Stimulated activated memory B cell treated with anti-CD40 and anti-IgM and Interleukin-4, amounts not matched to agents 10 μg/mL and 1 μg/mL and 100 μg/mL, for 72 hours (primary cell): ENCODE measurements around the gene CGB1.
"Not testable (repeated sequence)": the region's sequence is repeated elsewhere in the genome, so short reads cannot be mapped to it uniquely, and the experiment has no call there.

ENCODE experiments used
- ATAC-seq: fragments of 150-1000 bp; cut with Tn5 transposase; 2 replicates; pipeline ENCODE4 v1.10.0; 2021
- H3K27ac Mint-ChIP-seq: one replicate; pipeline ENCODE4 v1.8.0; 2022; ENCODE audit warnings: mild to moderate bottlenecking, mixed read lengths
- H3K27me3 Mint-ChIP-seq: one replicate; pipeline ENCODE4 v1.8.0; 2022; ENCODE audit warnings: mixed read lengths
- H3K36me3 Mint-ChIP-seq: one replicate; pipeline ENCODE4 v1.8.0; 2022; ENCODE audit warnings: mixed read lengths
- H3K4me1 Mint-ChIP-seq: one replicate; pipeline ENCODE4 v1.8.0; 2022; ENCODE audit warnings: mixed read lengths
- H3K4me3 Mint-ChIP-seq: one replicate; pipeline ENCODE4 v1.8.0; 2022; ENCODE audit warnings: mild to moderate bottlenecking, moderate library complexity, mixed read lengths
- H3K9me3 Mint-ChIP-seq: one replicate; pipeline ENCODE4 v1.8.0; 2022; ENCODE audit warnings: mixed read lengths

CGB1 gene

DNA sequence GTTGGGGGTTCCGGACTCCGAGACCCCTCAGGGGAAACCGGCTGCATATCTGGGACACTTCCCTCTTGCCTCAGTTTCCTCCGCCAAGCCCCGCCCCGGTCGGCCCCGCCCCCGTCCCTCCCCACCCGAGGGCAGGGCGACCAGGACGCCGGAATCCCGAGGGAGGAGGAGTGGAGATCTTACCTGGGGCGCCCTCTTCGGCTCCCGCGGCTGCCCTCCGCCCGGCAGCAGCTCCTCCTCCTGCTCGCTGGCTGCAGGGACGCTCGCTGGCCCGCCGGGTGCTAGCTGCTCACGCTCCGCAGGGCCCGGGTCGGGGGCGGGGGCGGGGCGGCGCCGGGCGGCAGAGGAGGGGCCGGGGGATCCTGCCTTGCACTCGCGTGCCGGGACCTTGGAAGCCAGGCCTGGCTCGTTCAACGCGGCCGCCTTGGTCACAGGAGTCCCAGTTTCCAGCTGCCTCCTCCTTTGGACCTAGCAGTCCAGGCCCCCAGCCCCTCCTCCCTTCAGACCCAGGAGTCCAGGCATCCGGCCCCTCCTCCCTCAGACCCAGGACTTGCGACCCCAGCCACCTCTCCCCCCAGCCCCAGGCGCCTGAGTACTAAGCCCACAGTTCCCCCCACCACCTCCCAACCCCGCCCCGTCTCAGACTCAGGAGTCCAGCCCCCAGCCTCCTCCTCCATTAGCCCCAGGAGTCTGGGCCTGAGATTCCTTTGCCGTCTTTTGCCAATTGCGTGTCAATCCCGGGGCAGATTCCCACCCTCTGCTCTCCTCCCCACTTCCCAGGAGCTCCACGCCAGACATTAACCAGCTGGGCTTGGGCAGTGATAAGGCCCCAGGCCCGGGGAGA lies 28.3 kb upstream of the CGB1 start, which contains the start of gene NTF4:
TSS of gene NTF4 (minus strand) at position 51 of the 844 bp plus-strand sequence. CDS start 2,821 bp downstream, outside the sequence.
- peaks cover 4% of the 10 kb centered on the region for H3K9me3 Mint-ChIP-seq
- H3K36me3 Mint-ChIP-seq = no peaks in the 10 kb centered on the region
- H3K27ac Mint-ChIP-seq = no peak within 1 kb of the TSS
- no peaks in the 10 kb centered on the region for H3K4me1 Mint-ChIP-seq
- H3K4me3 Mint-ChIP-seq = no peak within 1 kb of the TSS
- ATAC-seq = no peak
- peaks cover 78% of the 10 kb centered on the region for H3K27me3 Mint-ChIP-seq

DNA sequence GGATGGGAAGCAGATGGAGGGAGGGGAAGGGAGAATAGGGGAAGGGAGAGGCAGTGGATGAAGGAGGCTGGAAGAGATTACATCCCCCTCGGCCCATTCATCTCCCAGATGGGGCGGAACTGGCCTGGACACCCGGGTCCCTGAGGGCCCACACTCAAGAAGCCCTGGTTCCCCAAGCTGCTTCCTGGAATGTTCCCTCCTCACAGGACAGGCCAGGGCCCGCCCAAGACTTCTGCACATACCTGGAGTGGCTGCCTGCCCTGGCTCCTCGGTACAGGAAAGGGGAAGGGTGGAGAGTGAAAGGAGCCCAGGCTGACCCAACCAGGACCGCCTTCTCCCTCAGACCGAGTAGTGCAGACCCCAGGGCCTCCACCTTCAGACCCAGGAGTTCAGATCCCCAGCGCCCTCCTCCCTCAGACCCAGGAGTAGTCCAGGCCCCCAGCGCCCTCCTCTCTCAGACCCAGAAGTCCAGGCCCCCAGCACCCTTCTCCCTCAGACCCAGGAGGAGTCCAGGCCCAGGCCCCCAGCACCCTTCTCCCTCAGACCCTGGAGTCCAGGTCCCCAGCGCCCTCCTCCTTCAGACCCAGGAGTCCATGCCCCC lies 27.4 kb upstream of the CGB1 start:
- H3K4me1 Mint-ChIP-seq = no peaks in the 10 kb centered on the region
- peaks cover 76% of the 10 kb centered on the region for H3K27me3 Mint-ChIP-seq
- no peaks in the 10 kb centered on the region for H3K36me3 Mint-ChIP-seq
- H3K9me3 Mint-ChIP-seq = no peaks in the 10 kb centered on the region
- H3K27ac Mint-ChIP-seq = no peak overlapping the region
- no peak overlapping the region for H3K4me3 Mint-ChIP-seq
- no peak for ATAC-seq

DNA sequence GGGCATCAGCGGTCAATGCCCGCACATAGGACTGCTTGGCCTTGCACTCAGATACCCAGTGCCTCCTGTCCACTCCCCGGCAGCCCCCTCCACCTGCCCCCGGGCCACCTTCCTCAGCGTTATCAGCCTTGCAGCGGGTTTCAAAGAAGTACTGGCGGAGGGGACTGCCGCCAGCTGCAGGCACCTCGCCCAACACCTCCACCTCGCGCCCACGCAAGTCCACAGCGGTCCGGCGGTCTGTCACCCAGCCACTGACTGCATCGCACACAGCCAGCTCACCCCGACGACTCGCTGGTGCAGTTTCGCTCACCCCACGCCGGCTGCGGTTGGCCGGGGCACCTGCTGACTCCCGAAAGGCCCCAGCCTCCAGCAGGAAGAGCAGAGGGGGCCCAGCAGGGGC lies 24.8 kb upstream of the CGB1 start:
- Mint-ChIP-seq H3K36me3 (no peaks in the 10 kb centered on the region), H3K27me3 (peaks cover 83% of the 10 kb centered on the region), H3K4me1 (peaks cover 21% of the 10 kb centered on the region), H3K9me3 (no peaks in the 10 kb centered on the region), H3K27ac (no peak overlapping the region), H3K4me3 (no peak overlapping the region)
- peak; percentile 31 for ATAC-seq

DNA sequence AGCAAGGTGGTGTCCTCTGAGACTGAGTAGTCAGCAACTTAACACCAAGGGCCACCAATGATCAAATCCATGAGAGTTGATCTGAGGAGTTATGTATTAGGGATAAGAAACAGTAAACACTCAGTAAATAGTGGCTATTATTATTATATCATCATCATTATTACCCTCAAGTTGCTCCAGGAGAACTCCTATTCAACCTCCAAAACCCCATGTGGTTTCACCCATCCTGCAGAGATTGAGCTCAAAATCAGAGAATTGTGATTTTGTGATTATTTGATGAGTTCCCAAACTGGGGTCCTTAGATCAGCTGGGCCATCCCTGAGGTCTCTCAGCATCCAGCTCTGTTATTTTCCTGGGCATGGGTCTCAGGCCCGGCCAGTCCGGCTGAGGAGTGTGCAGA lies 24.3 kb upstream of the CGB1 start:
- H3K9me3 Mint-ChIP-seq = no peaks in the 10 kb centered on the region
- H3K27ac Mint-ChIP-seq = no peak overlapping the region
- H3K4me1 Mint-ChIP-seq = peaks cover 26% of the 10 kb centered on the region
- H3K4me3 Mint-ChIP-seq = no peak overlapping the region
- no peak for ATAC-seq
- peaks cover 83% of the 10 kb centered on the region for H3K27me3 Mint-ChIP-seq
- H3K36me3 Mint-ChIP-seq = no peaks in the 10 kb centered on the region

DNA sequence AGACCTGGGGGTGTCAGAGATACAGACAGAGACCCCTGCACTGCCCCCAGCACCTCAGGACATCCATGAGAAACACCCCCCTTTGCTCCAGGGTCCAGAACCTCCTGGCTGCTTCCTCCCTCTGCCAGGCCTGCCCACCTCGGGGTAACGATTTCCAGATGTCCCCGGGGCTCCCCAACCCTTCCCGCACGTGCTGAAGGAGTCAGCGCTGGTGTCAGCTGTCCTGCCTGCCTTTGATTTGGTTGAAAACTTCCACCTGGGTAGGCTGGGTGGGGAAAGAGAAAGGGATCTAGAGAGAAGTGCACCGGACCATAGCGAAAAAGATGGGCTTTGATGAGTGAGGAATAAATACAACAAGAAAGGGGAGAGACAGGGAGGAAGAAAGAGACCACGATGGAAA lies 22.4 kb upstream of the CGB1 start:
- H3K9me3 Mint-ChIP-seq = no peaks in the 10 kb centered on the region
- peaks cover 27% of the 10 kb centered on the region for H3K4me1 Mint-ChIP-seq
- no peak for ATAC-seq
- no peak overlapping the region for H3K27ac Mint-ChIP-seq
- H3K27me3 Mint-ChIP-seq = peaks cover 82% of the 10 kb centered on the region
- no peak overlapping the region for H3K4me3 Mint-ChIP-seq
- H3K36me3 Mint-ChIP-seq = no peaks in the 10 kb centered on the region

DNA sequence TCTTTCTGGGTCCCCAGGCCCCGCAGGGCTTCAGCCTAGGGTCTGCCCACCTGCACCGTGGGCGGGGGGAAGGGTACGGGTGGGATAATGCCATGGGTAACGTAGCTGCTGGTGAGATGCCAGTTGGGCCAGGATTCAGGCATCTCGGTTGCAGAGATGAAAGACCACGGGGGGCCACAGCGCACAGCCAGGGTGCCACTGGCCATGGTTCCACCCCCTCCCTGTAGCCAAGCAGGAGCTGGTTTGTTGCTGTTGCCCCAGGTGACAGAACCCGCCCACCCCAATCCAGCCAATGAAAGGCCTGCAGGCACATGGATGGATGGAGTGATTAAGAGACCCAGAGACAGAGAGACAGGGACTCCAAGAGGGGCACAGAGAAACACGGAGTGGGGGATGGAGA lies 21.9 kb upstream of the CGB1 start:
- Mint-ChIP-seq H3K27ac (no peak overlapping the region), H3K9me3 (no peaks in the 10 kb centered on the region), H3K4me3 (no peak overlapping the region), H3K27me3 (peaks cover 82% of the 10 kb centered on the region), H3K36me3 (no peaks in the 10 kb centered on the region), H3K4me1 (peaks cover 27% of the 10 kb centered on the region)
- ATAC-seq = no peak

DNA sequence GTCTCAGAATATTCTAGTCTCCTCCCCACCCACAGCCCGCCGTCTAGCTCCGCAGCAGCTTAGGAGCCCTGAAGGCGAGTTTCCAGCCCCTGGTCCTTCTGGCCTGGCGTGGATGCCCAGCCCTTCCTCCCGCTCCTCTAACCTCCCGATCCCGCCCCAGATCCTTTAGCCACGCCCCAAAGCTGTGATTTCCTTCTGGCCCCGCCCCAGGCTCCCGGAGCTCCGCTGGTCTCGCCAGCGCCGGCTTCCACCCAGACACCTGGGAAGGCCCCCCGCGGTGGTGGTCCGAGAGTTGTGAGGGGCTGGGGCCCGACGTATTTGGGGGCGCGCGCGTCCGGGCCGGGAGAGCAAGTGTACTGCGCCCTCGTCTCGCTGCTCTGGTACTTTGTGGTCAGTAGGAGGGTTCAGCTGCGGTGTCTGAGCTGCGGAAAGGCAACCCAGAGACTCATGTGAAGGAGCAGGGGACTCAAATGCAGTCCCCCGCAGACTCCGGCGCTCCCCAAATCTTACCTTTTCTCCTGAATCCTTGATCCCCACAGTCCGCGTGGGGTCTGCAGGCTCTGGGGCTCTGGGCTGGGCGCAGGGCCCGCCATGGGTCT lies 21.0 kb upstream of the CGB1 start, which contains the start of gene CGB7:
TSS of gene CGB7 (minus strand) at position 114 of the 599 bp plus-strand sequence. CDS start 2,374 bp downstream, outside the sequence.
- peaks cover 27% of the 10 kb centered on the region for H3K4me1 Mint-ChIP-seq
- no peak for ATAC-seq

DNA sequence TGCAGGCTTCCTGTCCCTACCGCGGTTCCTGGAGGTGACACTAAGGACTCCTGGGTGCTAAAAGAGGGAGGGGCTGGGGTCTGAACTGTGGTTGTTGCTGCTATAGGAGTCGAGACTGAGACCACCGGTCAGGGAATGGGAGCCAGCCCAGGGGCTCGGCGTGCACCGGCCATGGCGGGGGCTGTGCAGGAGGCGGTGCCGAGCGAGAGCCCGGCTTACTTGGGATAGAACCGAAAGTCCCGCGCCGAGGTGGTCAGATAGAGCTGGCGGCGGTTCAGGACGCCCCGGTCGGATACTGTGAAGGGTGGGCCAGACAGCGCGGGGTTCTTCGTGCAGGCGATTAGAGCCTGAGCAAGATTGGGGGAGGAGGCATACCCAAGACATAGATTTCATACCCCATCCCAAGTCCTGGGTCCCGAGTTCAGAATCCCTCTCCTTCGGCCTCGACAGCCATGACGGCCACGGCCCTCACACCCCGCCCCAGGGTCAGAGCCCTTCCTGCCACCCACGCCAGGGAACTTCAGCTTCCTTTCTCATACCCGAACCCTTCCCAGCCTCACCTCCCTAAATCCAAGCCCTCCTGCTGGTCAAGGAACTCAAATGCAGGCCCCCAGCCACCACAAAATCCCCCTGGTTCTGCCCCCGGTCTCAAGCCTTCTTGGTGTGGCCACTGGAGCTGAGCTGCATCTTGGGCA lies 20.4 kb upstream of the CGB1 start:
- not testable (repeated sequence) for ATAC-seq, H3K27ac Mint-ChIP-seq, H3K36me3 Mint-ChIP-seq, H3K9me3 Mint-ChIP-seq
- peak overlapping the region; percentile 83 for H3K4me3 Mint-ChIP-seq
- peaks cover 27% of the 10 kb centered on the region for H3K4me1 Mint-ChIP-seq
- H3K27me3 Mint-ChIP-seq = peaks cover 78% of the 10 kb centered on the region

More for the DNA sequence above, 21.0 kb upstream of the CGB1 start, which contains the start of gene CGB7:
- Mint-ChIP-seq H3K27me3 (peaks cover 78% of the 10 kb centered on the region), H3K27ac (no peak within 1 kb of the TSS), H3K9me3 (no peaks in the 10 kb centered on the region), H3K4me3 (peak within 1 kb of the TSS; percentile 83), H3K36me3 (no peaks in the 10 kb centered on the region)

DNA sequence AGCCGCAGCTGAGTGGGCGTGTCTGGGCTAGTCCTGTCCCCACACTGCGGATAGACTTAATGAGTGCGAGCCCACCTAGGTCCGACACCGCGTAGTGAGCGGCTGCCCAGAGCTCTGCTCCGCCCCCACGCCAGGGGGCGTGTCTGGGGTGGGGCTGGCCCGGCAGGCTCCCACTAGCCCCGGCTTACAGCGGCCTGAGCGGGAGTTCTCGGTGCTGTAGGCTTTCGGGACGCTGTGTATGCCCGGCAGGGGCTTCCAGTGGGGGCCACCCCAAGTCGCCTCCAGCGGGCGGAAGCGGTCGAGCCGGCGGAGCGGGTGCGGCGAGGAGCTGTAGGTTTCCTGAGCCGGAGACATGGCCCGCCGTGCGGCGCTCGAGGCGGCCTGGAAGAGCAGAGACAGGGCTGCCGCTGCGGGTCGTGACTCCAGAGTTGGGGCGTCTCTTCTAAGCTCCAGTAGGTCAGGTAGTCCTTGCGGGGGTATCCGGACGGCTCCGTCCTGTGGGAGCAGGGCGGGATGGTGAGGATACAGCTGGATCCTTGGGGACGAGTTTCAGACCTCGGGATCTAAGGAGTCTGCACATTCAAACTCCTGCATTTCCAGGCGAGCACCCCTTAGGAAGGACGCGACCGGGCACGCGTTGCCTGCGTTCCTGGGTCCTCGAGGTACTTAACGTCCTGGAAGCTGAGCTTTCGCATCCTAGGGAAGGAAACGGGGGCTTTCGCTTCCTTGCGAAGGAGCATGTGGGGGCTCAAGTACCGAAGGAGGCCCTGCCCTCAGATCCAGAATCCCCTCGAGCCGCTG lies 19.6 kb upstream of the CGB1 start:
- Mint-ChIP-seq H3K9me3 (no peaks in the 10 kb centered on the region), H3K27me3 (peaks cover 70% of the 10 kb centered on the region), H3K4me3 (peak overlapping the region; percentile 83), H3K27ac (no peak overlapping the region), H3K36me3 (no peaks in the 10 kb centered on the region), H3K4me1 (peaks cover 27% of the 10 kb centered on the region)
- ATAC-seq = peak; percentile 87

DNA sequence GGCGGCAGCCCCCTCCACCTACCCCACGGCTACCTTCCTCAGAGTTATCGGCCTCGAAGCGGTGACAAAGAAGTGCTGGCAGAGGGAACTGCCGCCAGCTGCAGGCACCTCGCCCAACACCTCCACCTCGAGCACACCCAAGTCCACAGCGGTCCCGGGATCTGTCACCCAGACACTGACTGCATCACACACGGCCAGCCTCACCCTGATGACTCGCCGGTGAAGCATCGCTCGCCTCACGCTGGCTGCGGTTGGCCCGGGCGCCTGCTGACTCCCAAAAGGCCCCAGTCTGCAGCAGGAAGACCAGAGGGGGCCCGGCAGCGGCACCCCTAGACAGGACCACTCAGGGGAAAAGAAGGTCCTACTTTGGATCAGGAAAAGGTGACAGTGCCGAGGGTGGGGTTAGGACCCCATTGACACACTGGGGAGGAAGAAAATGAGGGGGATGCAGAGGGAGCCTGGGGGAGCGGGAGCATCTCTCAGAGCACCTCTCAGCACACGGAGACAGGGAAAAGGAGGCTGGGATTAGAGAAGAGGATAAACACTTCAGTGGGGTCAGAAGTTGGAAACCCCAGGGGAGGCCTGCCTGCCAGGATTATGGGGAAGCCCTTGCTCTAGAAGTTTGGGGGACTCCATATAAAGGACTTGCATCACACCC lies 13.8 kb upstream of the CGB1 start:
- not testable (repeated sequence) for H3K4me1 Mint-ChIP-seq, H3K4me3 Mint-ChIP-seq, H3K36me3 Mint-ChIP-seq, H3K9me3 Mint-ChIP-seq, ATAC-seq, H3K27ac Mint-ChIP-seq
- peaks cover 17% of the 10 kb centered on the region for H3K27me3 Mint-ChIP-seq

DNA sequence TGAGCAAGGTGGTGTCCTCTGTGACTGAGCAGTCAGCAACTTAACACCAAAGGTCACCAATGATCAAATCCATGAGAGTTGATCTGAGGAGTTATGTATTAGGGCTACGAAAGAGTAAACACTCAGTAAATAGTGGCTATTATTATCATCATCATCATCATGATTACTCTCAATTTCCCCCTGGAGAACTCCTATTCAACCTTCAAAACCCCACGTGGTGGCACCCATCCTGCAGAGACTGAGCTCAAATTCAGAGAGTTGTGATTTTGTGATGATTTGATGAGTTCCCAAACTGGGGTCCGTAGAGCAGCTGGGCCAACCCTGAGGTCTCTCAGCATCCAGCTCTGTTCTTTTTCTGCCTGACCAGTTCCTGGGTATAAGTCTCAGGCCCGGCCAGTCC lies 13.1 kb upstream of the CGB1 start:
- H3K36me3 Mint-ChIP-seq, ATAC-seq, H3K4me1 Mint-ChIP-seq, H3K9me3 Mint-ChIP-seq, H3K4me3 Mint-ChIP-seq, H3K27ac Mint-ChIP-seq: not testable (repeated sequence)
- peaks cover 11% of the 10 kb centered on the region for H3K27me3 Mint-ChIP-seq

DNA sequence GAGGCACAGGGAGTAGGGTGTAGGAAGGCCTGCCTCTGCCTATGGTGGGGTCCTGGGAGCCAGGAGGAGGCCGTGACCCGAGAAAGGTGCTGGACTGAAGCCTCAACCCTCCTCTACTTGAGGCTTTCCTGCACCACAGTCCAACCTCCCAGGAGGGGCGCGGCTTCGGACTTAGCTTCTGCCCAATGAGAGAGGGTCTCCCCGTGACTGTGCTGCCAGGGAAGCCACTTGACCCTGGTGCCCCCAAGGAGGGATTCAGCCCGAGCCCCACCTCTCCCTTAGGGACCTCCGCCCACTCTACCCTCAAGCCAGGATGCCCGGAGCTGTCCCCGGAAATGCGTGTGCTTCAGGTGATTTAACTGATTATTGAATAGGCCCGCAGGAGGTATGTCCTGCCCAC lies 12.3 kb upstream of the CGB1 start, which contains the start of gene CGB8:
TSS of gene CGB8 (minus strand) at position 101 of the 400 bp plus-strand sequence. CDS start 372 bp downstream, outside the sequence.
- not testable (repeated sequence) for H3K27ac Mint-ChIP-seq, H3K4me1 Mint-ChIP-seq, ATAC-seq, H3K36me3 Mint-ChIP-seq, H3K27me3 Mint-ChIP-seq, H3K9me3 Mint-ChIP-seq, H3K4me3 Mint-ChIP-seq

DNA sequence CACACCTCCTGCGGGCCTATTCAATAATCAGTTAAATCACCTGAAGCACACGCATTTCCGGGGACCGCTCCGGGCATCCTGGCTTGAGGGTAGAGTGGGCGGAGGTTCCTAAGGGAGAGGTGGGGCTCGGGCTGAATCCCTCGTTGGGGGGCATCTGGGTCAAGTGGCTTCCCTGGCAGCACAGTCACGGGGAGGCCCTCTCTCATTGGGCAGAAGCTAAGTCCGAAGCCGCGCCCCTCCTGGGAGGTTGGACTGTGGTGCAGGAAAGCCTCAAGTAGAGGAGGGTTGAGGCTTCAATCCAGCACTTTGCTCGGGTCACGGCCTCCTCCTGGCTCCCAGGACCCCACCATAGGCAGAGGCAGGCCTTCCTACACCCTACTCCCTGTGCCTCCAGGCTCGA lies 6.9 kb upstream of the CGB1 start, which contains the start of gene CGB5:
TSS of gene CGB5 (plus strand) at position 301 of the 400 bp plus-strand sequence. CDS start 362 bp downstream, outside the sequence.
- not testable (repeated sequence) for H3K36me3 Mint-ChIP-seq, H3K27ac Mint-ChIP-seq, ATAC-seq, H3K4me1 Mint-ChIP-seq, H3K9me3 Mint-ChIP-seq, H3K4me3 Mint-ChIP-seq
- peaks cover 20% of the 10 kb centered on the region for H3K27me3 Mint-ChIP-seq

DNA sequence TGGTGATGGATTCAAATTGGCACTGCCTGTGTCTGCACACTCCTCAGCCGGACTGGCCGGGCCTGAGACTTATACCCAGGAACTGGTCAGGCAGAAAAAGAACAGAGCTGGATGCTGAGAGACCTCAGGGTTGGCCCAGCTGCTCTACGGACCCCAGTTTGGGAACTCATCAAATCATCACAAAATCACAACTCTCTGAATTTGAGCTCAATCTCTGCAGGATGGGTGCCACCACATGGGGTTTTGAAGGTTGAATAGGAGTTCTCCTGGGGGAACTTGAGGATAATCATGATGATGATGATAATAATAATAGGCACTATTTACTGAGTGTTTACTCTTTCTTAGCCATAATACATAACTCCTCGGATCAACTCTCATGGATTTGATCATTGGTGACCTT lies 6.0 kb upstream of the CGB1 start:
- not testable (repeated sequence) for H3K36me3 Mint-ChIP-seq, H3K4me1 Mint-ChIP-seq, H3K4me3 Mint-ChIP-seq, H3K27ac Mint-ChIP-seq, H3K9me3 Mint-ChIP-seq, ATAC-seq
- H3K27me3 Mint-ChIP-seq = peaks cover 20% of the 10 kb centered on the region
